ENCODE measurements around the gene CD300LF.

Gene CD300LF

DNA sequence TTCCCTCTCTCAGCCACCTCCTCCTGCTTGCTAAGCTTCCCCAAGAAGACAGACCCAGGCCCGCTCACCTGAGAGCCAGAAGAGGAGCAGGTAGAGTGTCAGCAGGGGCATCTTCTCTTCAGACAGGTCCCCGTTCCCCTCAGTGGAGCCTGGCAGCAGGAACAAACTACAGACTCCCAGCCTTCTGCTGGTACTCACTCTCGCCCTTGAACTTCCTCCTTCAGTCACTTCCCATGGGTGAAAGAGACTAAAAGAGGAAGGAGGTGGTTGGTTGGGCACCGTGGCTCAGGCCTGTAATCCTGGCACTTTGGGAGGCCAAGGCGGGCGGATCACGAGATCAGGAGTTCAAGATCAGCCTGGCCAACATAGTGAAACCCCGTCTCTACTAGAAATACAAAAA is at the start of gene CD300LF:
TSS of gene CD300LF (minus strand) at position 168 of the 400 bp plus-strand sequence. CDS start at position 111, 57 bp downstream.
- Mint-ChIP-seq H3K4me3 (no peak within 1 kb of the TSS), H3K27ac (no peak within 1 kb of the TSS), H3K36me3 (ENCODE audit: low read depth) (no peaks in the 10 kb centered on the region), H3K27me3 (peaks cover 11% of the 10 kb centered on the region), H3K9me3 (no peaks in the 10 kb centered on the region), H3K4me1 (ENCODE audit: low read depth) (peaks cover 10% of the 10 kb centered on the region)
- DNase-seq, result no peak

DNA sequence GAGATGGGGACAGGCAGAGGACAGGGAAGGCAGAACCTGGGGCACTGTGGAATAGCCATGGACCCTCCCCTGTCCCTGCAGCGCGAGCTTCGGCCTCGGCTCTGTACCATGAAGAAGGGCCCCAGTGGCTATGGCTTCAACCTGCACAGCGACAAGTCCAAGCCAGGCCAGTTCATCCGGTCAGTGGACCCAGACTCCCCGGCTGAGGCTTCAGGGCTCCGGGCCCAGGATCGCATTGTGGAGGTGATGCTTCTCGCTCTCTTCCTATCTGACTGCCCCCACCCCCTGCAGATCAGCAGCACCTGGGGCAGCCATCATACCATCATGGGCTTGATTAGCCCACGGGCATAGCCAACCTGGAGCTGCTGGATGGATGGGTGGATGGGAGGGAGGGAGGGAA is 49.2 kb upstream of the CD300LF start:
- peak overlapping the region; percentile 89 for H3K27ac Mint-ChIP-seq
- peaks cover 57% of the 10 kb centered on the region for H3K4me1 Mint-ChIP-seq (ENCODE audit: low read depth)
- no peaks in the 10 kb centered on the region for H3K27me3 Mint-ChIP-seq
- H3K9me3 Mint-ChIP-seq, result no peaks in the 10 kb centered on the region
- no peak for DNase-seq
- no peak overlapping the region for H3K4me3 Mint-ChIP-seq
- H3K36me3 Mint-ChIP-seq (ENCODE audit: low read depth), result peaks cover 56% of the 10 kb centered on the region

DNA sequence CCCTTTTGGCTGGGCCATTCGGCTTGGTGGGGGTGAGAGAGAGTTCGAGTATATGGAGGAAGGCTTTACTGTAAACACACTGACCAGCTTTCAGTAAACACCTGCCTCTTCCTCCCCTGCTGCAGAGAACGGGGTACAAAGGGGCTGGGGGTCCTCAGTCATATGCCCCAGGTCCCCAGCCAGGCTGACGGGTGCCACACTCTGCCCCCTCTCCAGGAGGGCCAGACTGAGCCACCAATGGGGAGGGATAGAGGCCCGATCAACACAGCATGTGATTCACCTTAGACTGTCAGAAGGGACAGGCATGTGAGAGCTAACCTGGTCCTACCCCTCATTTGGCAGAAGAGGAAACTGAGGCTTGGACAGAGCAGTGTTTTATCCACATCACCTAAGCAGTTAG is 48.7 kb upstream of the CD300LF start:
- H3K4me1 Mint-ChIP-seq (ENCODE audit: low read depth), result peaks cover 61% of the 10 kb centered on the region
- peaks cover 58% of the 10 kb centered on the region for H3K36me3 Mint-ChIP-seq (ENCODE audit: low read depth)
- no peak overlapping the region for H3K4me3 Mint-ChIP-seq
- H3K9me3 Mint-ChIP-seq, result no peaks in the 10 kb centered on the region
- H3K27me3 Mint-ChIP-seq, result no peaks in the 10 kb centered on the region
- no peak for DNase-seq
- H3K27ac Mint-ChIP-seq, result peak overlapping the region; percentile 89

DNA sequence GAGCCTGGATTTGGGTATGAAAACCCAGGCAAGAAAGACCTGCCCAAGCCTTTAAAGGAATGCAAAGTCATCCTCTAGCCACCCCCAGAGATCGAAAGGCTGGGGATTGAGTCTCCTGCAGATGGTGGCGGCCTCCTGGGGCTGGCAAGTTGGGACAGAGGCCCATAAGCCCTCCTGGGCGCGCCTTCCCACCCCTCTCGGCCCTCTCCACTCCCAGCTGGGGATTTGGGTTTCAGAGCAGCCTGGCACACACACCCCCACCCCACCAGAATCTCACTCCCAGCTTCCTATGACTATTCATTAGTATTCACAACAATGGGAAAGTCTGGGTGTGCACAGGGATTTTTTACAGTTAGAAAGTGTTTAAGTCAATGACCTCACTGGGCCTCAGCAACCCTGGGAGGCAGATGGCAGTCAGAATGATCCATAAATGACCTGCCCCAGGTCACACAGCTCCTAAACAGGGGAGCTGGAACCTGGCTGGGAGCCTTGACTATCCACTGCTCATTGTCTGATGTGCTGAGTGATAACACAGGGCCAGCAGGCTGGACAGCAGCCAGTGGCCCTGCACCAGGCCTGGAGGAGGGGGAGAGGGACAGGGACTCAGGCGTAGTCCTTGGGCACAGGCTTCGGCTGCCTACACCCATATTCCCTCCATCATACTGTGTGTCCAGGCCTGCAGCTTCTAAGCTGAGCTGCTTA is 47.8 kb upstream of the CD300LF start:
- no peak overlapping the region for H3K4me3 Mint-ChIP-seq
- DNase-seq, result no peak
- H3K36me3 Mint-ChIP-seq (ENCODE audit: low read depth), result peaks cover 52% of the 10 kb centered on the region
- H3K4me1 Mint-ChIP-seq (ENCODE audit: low read depth), result peaks cover 60% of the 10 kb centered on the region
- no peaks in the 10 kb centered on the region for H3K27me3 Mint-ChIP-seq
- H3K9me3 Mint-ChIP-seq, result no peaks in the 10 kb centered on the region
- H3K27ac Mint-ChIP-seq, result peak overlapping the region; percentile 89

DNA sequence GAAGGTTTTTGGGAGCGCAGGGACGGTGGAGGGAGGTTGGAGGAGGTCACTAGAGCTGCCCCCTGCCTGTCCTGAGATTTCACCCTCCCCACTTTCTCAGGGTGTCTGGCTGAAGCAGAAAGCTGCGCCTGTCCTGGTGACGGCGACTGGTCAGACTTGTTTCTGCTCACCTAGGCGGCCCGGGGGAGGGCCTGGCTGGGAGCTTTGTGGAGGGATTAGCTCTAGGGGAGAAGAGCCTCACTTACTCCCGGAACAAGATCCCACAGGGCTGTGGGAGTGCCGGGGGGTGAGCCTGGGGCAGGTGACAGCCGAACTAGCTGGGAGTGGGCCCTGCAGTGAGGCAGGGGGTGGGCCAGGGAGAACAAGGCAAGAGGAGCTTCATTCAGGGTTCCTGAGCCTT is 47.2 kb upstream of the CD300LF start:
- DNase-seq, result no peak
- H3K9me3 Mint-ChIP-seq, result no peaks in the 10 kb centered on the region
- H3K4me3 Mint-ChIP-seq, result no peak overlapping the region
- peak overlapping the region; percentile 89 for H3K27ac Mint-ChIP-seq
- H3K27me3 Mint-ChIP-seq, result no peaks in the 10 kb centered on the region
- peaks cover 52% of the 10 kb centered on the region for H3K36me3 Mint-ChIP-seq (ENCODE audit: low read depth)
- H3K4me1 Mint-ChIP-seq (ENCODE audit: low read depth), result peaks cover 67% of the 10 kb centered on the region

DNA sequence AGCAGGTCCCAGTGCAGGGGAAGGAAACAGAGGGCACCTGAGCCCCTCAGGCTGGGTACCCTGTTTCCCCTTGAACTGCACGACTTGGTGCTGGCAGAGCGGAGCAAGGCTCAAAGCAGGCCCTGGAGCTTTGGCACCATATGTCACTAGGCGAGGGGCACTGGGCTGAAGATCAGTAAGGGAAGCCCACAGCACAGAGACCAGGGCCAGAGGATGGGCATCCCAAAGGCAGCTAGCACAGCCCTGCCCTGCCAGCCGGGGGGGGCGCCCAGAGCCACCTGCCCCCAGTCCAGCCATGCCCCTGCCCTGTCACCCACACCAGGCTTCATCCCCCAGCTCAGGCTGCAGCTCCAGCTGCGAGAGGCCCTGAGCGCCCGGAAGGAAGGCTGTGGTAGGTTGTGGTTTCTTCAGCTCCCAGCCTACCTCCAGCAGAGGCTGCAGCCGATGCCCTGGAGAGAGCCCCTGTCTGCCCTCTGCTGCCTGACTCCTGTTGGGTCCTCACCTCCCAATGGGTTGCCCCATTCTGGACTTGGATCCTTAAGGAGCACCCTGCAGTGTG is 46.6 kb upstream of the CD300LF start:
- H3K36me3 Mint-ChIP-seq (ENCODE audit: low read depth), result peaks cover 52% of the 10 kb centered on the region
- no peaks in the 10 kb centered on the region for H3K9me3 Mint-ChIP-seq
- H3K27me3 Mint-ChIP-seq, result no peaks in the 10 kb centered on the region
- peak overlapping the region; percentile 89 for H3K27ac Mint-ChIP-seq
- H3K4me1 Mint-ChIP-seq (ENCODE audit: low read depth), result peaks cover 73% of the 10 kb centered on the region
- peak overlapping the region; percentile 39 for H3K4me3 Mint-ChIP-seq
- no peak for DNase-seq

DNA sequence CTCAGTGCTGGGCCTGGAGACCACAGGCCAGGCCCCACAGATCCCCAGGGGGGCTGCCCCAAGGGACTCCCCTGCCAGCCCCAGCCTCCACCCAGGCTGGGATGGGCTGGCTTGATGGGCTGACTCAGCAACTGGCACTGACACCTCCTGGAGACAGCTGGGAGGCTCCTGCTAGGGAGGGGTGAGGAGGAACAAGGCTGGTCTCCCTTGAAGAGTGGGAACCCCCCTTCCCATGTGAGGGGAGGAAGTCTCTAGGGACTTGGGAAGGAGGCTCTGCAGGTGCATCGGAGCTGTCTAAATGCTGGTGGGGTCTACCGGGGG is 46.1 kb upstream of the CD300LF start:
- H3K36me3 Mint-ChIP-seq (ENCODE audit: low read depth), result peaks cover 50% of the 10 kb centered on the region
- peak overlapping the region; percentile 89 for H3K27ac Mint-ChIP-seq
- no peak for DNase-seq
- H3K9me3 Mint-ChIP-seq, result no peaks in the 10 kb centered on the region
- H3K27me3 Mint-ChIP-seq, result no peaks in the 10 kb centered on the region
- H3K4me3 Mint-ChIP-seq, result peak overlapping the region; percentile 41
- peaks cover 78% of the 10 kb centered on the region for H3K4me1 Mint-ChIP-seq (ENCODE audit: low read depth)

DNA sequence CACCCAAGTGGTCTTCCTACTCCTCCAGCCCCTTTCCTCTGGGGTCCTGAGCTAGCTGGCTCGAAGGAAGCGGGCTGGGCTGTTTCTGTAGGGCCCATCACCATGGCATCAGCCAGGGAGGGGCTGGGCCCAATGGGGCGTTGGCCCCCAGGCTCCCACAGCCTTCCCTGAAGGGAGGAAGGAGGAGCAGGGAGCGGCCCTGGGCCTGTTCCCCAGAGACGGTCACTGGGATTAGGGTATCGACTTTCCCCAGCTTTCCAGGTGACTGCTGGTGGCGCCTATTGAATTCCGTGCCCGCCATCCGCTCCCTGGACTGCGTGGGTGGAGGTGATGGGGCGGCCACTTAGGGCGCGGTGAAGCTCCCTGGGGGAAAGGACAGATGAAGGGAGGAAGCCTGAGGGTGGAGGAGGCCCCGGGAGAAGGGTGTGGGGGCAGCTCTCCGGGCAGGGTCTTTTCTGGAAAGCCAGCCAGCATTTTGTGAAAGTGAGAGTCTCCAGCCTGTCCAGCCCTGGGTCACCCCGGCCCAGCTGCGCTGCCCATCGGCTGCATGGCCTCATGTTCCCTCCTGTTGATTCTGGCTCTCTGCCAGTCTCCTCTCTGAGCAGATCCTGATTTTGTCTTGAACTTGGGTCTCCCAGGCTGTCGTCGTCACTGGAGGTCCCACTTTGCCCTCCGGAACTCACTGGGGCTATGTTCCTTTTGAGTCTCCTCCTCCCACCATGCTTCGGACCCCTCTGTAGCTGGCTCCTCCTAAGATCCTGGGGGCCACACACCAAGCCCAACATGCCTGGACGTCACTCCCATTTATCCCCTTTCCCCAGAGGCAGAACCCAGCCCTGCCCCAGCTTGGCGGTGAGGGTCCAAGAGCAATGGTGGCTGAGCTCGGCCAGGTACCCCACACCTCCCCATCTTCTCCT is 45.5 kb upstream of the CD300LF start:
- H3K27ac Mint-ChIP-seq, result peak overlapping the region; percentile 89
- H3K36me3 Mint-ChIP-seq (ENCODE audit: low read depth), result peaks cover 54% of the 10 kb centered on the region
- peak overlapping the region; percentile 41 for H3K4me3 Mint-ChIP-seq
- DNase-seq, result no peak
- no peaks in the 10 kb centered on the region for H3K27me3 Mint-ChIP-seq
- H3K4me1 Mint-ChIP-seq (ENCODE audit: low read depth), result peaks cover 84% of the 10 kb centered on the region
- H3K9me3 Mint-ChIP-seq, result no peaks in the 10 kb centered on the region

DNA sequence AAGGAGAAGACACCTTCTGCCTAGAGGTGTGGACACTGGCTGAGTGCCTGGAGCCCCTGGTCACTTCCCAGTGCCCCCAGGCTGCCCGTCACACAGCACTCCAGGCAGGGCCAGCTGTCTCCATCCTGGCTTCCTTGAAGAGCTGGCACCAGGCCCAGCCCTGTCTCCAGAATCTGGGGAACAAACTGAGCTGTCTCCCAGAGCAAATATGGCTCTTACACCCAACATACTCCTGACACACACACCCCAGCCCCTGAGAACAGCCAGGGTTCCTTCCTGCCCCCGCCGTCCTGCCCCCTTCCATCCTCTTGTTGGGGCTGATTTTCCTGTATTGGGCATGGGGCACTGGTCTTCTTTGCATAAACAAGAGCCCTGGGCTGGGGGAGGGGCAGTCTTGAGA is 44.8 kb upstream of the CD300LF start:
- no peaks in the 10 kb centered on the region for H3K27me3 Mint-ChIP-seq
- H3K9me3 Mint-ChIP-seq, result no peaks in the 10 kb centered on the region

DNA sequence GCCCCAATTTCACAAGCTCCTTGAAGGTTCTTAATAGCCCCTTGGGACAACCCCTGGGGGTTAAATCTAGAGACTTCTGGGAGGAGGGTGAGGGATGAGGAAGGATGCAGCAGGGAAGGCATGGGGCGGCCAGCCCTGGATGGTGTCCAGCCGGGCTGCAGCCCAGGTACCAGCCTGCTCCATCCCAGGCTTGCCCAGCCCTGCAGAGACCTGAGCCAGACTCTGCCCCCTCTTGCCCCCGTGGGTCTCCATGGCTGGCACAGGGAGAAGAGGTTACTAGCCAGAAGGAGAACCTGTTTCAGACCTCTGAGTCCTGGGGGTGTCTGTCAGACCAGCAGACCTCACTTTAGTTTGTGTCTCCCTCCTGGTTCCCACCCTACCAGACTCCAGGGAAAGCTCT is 44.2 kb upstream of the CD300LF start:
- peaks cover 59% of the 10 kb centered on the region for H3K36me3 Mint-ChIP-seq (ENCODE audit: low read depth)
- no peaks in the 10 kb centered on the region for H3K27me3 Mint-ChIP-seq
- DNase-seq, result no peak
- H3K4me1 Mint-ChIP-seq (ENCODE audit: low read depth), result peaks cover 93% of the 10 kb centered on the region
- peak overlapping the region; percentile 89 for H3K27ac Mint-ChIP-seq
- H3K4me3 Mint-ChIP-seq, result no peak overlapping the region
- H3K9me3 Mint-ChIP-seq, result no peaks in the 10 kb centered on the region

More for the DNA sequence above, 44.8 kb upstream of the CD300LF start:
- peak overlapping the region; percentile 89 for H3K27ac Mint-ChIP-seq
- no peak for DNase-seq
- peaks cover 54% of the 10 kb centered on the region for H3K36me3 Mint-ChIP-seq (ENCODE audit: low read depth)
- H3K4me1 Mint-ChIP-seq (ENCODE audit: low read depth), result peaks cover 87% of the 10 kb centered on the region
- no peak overlapping the region for H3K4me3 Mint-ChIP-seq

DNA sequence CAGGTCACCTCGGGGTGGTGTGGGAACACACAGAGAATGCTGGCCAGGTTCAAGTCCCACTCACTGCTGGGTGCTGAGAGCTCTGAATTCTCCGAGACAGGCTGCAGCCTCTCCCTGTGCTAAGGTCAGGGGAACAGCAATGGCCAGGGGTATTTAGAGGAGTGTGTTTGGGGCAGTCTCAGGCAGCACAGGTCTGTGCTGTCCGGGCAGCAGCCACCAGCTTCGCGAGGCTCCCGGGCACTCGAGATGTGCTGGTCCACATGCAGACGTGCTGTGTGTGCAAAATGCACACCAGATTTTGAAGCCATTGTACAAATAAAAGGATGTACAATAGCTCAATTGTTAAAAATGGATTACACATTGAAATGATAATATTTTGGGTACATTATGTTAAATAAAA is 42.8 kb upstream of the CD300LF start:
- Mint-ChIP-seq H3K36me3 (ENCODE audit: low read depth) (peaks cover 65% of the 10 kb centered on the region), H3K27ac (peak overlapping the region; percentile 93), H3K27me3 (no peaks in the 10 kb centered on the region), H3K4me1 (ENCODE audit: low read depth) (peaks cover 93% of the 10 kb centered on the region), H3K9me3 (no peaks in the 10 kb centered on the region), H3K4me3 (no peak overlapping the region)
- DNase-seq, result no peak

DNA sequence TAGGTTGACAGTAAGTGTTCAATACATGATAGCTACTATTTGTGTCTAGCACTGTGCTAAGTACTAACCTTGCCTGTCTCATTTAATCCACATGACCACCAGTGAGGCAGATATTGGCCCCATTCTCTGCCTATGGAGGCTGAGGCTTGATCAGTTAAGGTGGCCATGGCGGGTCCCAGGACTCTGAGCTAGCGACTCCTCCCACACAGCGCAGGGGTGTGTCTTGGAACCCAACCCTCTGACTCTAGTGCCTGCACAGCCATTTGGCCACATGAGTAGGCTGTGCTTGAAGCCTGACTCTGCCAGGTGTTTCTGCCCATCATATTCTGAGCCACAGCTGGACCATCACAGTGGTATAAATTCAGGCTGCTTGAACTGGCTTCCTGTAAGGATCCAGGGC is 42.1 kb upstream of the CD300LF start:
- DNase-seq, result no peak
- H3K27ac Mint-ChIP-seq, result peak overlapping the region; percentile 93
- no peaks in the 10 kb centered on the region for H3K27me3 Mint-ChIP-seq
- H3K9me3 Mint-ChIP-seq, result no peaks in the 10 kb centered on the region
- H3K36me3 Mint-ChIP-seq (ENCODE audit: low read depth), result peaks cover 69% of the 10 kb centered on the region
- H3K4me3 Mint-ChIP-seq, result no peak overlapping the region
- peaks cover 86% of the 10 kb centered on the region for H3K4me1 Mint-ChIP-seq (ENCODE audit: low read depth)

DNA sequence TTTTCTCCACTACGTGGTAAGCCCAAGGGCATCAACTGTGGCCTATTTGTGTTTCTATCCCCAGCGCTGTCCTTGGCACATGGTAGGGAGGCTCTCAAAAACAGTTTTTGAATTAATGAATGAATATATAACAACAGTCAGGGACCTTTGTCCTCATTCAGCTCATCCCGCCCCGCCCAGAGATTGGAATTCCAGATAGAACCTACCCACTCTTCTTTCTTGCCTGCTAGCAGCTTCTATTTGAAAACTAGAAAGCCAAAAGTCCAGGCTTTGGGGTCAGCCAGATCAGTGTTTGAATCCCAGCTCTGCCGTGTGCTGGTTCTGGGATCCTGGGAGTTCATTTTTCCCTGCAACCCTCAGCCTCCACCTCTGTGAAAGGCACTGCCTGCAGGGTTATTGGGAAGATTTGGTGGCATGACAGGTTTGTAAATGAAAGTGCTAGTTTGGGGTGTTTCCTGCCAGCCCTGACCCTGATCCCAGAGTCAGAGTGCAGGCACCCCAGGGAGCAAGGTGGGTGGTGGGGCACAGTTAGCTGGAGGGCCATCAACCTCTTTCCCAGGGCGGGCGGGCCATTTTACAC is 40.2 kb upstream of the CD300LF start:
- Mint-ChIP-seq H3K27me3 (no peaks in the 10 kb centered on the region), H3K27ac (peak overlapping the region; percentile 93), H3K4me3 (peak overlapping the region; percentile 92), H3K9me3 (no peaks in the 10 kb centered on the region), H3K36me3 (ENCODE audit: low read depth) (peaks cover 67% of the 10 kb centered on the region), H3K4me1 (ENCODE audit: low read depth) (peaks cover 68% of the 10 kb centered on the region)
- no peak for DNase-seq

DNA sequence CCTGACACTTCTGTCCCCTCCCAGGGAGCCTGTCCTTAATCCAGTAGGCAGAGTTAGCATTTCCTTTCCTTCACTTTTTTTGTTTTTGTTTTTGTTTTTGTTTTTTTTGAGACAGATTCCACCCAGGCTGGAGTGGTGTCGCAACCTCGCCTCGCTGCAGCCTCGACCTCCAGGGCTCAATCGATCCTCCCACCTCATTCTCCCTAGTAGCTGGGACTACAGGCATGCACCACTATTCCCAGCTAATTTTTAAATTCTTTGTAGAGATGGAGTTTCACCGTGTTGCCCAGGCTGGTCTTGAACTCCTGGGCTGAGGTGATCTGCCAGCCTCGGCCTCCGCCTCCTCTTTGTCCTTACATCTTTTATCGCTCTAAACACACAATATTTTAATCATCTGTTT is 39.7 kb upstream of the CD300LF start:
- Mint-ChIP-seq H3K27ac (peak overlapping the region; percentile 93), H3K36me3 (ENCODE audit: low read depth) (peaks cover 64% of the 10 kb centered on the region), H3K27me3 (no peaks in the 10 kb centered on the region), H3K9me3 (no peaks in the 10 kb centered on the region), H3K4me3 (peak overlapping the region; percentile 92), H3K4me1 (ENCODE audit: low read depth) (peaks cover 68% of the 10 kb centered on the region)
- DNase-seq, result no peak

Measured in activated T-cell treated with anti-CD3 and anti-CD28 coated beads, Interleukin-2, amount 50 U/mL, for 24 hours (primary cell).